NCI-H2196 (cell line): ENCODE data around the gene FUT1.

ENCODE experiments used
- DNase-seq: peaks from one replicate; lab custom pipeline; 2025; ENCODE audit not compliant: unreplicated experiment; lab: John Stamatoyannopoulos, UW

The FUT1 gene

DNA sequence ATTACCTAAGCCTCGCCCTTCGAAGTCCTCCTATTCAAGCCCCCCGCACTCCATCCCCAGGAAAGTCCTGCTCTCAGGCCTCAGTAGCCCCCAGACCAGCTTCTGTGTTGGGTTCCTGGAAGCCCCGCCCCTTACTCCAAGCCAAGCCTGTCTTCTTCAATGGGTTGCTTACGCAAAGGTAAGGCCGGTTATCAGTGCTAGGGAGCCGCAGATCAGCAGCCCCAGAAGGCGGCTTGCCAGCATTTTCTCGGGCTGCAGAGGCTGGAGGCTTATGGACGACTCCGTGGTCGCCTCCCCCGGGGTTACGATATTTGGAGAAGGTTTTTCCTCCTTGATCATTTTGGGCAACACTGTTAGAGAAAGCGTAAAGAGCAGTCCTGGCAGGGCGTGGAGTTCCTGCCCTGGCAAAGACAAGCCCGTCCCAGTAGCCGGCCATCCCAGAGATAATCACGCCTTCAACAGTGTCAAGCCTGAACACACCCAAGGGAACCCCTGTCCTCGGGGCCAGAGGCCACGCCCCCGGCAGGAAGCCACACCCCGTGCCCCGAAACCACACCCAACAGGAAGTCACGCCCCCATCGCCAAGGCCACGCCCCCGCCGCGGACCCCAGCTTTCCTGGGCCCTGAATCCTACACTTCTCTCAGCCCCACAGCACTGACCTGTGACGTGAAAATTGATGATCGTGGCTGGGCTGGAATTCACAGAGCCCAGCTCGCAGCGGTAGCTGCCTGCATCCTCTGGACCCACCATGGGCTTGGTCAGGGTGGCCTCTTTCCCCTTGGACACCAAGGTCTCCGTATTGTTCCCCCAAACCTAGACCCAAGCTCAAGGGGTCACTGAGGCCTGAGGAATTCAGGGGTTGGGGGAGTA, 11.1 kb downstream of the FUT1 start:
- peak; percentile 36 for DNase-seq

DNA sequence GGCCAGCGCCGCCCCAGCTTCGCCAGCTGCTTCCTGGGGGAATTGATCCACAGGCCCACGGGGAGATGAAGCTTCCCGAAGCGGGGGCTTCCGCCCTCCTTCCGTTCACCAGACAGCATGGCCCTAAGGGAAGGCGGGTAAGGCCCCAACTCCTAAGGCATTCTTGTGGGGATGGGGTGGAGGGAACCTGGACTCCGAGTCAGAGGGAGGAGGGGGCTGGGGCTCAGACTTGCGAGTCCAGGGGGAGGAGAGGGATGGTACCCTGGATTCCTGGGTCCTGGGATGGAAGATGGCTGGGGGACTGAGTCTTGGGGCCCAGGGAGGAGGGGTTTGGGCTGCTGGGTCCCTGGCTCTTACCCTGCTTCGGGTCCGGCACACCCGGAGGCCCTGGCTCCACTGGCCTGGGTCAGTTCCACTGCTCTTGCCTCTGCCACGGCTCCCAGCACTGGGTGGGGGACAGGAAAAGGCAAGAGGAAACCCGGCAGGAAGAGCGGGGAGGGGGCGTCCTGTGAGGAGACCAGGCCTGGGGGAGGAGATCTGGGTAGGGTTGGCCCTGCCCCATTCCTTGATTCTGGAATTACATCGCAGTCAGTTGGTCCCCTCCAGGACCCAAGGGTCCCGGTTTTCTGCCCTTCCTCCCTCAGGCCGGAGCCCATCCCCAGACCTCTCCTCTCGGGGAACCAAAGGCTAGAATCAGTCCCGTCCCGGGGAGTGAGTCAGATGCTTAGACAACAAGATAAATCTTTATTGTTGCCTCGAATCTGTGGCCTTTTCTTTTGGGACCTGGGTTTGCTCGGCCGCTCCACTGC, 12.1 kb downstream of the FUT1 start, which contains the start of gene RASIP1:
Gene RASIP1, minus strand, starts transcription at position 447 of the 809 bp plus-strand sequence. Its CDS starts 328 bp downstream, at position 119.
- DNase-seq, result no peak

- DNase-seq, result no peak
Observed at GRCh38 chr19:48739404-48740163, 12.9 kb downstream of the FUT1 start.

GRCh38 chr19:48738557-48739403, 13.7 kb downstream of the FUT1 start:
- peak; percentile 95 for DNase-seq

DNA sequence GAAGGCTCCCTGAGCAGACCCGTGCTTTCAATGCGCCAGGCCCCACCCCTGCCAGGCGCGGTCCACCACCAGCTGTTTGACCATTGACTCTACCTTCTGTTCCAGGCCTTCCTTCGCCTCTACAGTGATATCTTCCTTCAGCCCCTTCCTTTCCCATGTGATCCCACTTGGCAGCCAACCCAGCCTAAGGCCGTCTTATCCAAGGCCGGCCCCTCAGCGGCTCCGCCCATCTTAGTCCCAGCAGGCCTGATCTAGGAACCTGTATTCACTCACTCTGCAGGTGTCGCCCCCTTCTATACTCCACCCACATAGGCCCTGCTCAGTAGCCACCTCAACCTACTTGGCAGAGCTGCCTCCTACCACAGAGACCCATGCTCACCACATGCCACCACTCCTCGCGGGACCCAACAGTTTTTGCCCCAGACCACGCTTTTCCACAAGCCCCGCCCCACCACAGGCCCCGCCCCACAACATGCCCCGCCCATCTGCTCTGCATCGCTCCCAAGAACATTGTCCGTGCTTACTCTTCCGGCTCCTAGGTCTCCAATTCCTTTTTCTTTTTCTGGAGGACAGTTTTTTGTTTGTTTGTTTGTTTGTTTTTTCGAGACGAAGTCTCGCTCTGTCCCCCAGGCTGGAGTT, 15.0 kb downstream of the FUT1 start:
- peak; percentile 47 for DNase-seq

GRCh38 chr19:48735031-48735615, 17.3 kb downstream of the FUT1 start:
- no peak for DNase-seq

DNA sequence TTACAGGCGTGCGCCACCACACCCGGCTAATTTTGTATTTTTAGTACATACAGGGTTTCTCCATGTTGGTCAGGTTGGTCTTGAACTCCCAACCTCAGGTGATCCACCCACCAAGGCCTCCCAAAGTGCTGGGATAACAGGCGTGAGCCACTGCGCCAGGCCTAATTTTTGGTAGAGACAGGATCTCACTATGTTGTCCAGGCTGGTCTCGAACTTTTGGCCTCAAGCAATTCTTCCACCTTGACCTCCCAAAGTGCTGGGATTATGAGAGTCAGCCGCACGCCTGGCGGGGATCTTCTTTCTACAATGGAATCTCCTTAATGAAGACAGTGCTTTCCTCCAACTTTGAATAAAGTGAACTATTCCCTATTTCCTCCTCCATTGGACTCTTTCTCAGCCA, 17.8 kb downstream of the FUT1 start:
- DNase-seq, result no peak

- no peak for DNase-seq
Observed at GRCh38 chr19:48731452-48731851, 21.0 kb downstream of the FUT1 start.

- DNase-seq, result no peak
Observed at GRCh38 chr19:48728911-48729664, 23.4 kb downstream of the FUT1 start.

GRCh38 chr19:48726556-48726955, 25.9 kb downstream of the FUT1 start:
- DNase-seq, result no peak

DNA sequence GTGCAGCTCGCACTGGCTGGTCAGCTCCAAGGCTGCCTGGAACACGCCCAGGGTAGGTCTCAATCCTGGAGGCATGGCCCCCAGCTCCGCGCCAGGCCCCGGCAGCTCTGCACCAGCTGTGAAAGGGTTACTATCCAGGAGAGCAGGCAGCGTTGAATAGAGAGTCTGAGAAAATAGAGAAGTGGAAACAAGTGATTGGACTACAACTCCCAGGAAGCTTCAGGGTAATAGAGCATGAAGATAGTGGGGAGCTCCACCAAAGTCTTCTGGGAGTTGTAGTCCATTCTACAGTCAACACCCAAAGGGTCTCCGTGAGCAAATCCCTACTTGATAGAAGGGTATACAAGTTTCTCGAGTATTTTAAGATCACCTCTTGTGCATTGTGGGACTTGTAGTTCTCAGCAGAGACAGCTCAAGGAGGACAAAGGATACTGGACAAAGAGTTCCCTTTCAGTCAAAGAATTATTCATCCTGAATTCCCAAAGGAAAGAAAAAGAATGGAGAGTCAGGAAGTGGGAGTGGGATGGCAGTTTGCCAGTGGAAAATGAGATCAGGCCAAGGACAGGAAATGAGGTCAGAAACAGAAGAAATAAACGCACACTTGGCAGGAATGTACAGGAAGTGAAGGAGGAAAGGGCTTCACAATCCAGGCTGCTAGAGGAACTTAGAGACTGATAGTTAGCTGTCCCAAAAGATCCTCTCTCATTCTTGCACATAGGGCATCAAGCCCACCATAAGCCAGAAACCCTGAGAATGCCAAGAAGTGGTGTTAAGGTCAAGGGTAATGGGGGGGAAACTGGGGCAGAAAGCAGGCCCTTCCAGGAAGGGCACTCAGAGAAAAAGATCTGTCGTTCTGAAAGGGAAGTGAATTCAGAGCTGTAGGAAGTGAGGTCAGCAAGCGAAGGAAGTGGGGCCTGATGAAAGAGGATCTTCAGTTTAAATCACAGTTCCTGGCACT, 27.4 kb downstream of the FUT1 start:
- peak; percentile 74 for DNase-seq

DNA sequence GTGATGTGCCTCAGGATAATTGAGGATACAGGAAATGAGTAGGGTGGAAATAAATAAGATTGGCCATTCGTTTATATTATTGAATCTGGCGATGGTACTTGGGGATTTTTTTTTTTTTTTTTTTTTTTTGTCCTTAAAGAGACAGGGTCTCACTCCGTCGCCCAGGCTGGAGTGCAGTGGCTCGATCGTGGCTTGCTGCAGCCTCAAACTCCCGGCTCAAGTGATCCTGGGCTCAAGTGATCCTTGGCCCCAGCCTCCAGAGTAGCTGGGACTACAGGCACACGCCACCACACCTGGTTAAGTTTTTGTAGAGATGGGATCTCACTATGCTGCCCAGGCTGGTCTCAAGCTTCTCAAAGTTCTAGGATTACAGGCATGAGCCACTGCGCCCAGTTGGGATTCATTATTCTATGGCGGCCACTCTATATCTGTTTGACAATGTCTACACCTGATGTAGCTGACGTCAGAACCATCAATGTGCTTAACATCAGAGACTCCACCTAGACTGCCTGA, 30.2 kb downstream of the FUT1 start:
- DNase-seq, result no peak

GRCh38 chr19:48720613-48721296, 31.7 kb downstream of the FUT1 start:
- peak; percentile 98 for DNase-seq

- DNase-seq, result no peak
Observed at GRCh38 chr19:48720251-48720612, 32.2 kb downstream of the FUT1 start.

- DNase-seq, result no peak
Observed at GRCh38 chr19:48719263-48720171, 32.9 kb downstream of the FUT1 start, which contains the start of gene MAMSTR. Gene MAMSTR, minus strand, starts transcription at chr19:48719725. Its CDS starts 694 bp downstream, at chr19:48719031.
